ENCODE results near the gene FAR2. TPM values are rescaled to one million over a fixed set of nuclear protein-coding genes. Genes with fewer than 3 reads are reported as not detected.

FAR2 gene
- polyA plus RNA-seq, 1 donor (not counting 4 experiments of a cell fraction or from before 2014, with no cell fraction given) = 9.2 TPM

- no peak for TF ChIP-seq EZH2 (IDR thresholded peaks at IDR 0.05; ENCODE audit: low read length)
- TF ChIP-seq CTCF (optimal IDR thresholded peaks at IDR 0.05 in 1 of 3, IDR thresholded peaks at IDR 0.05 in 1 of 3, conservative IDR thresholded peaks at IDR 0.05 in 1 of 3; ENCODE audit: extremely low read depth in 1 of 3, insufficient read depth in 2 of 3, low read length in 3 of 3) = no peak
- DNase-seq (ENCODE audit: low read depth, low spot score) (no peak), FAIRE-seq (no peak)
- peaks cover 2% of the 10 kb centered on the region for H3K4me1 ChIP-seq (ENCODE audit: control insufficient read depth, extremely low read depth, insufficient read depth, low read length)
- no peaks in the 10 kb centered on the region for H3K9me1 ChIP-seq (ENCODE audit: control insufficient read depth, extremely low read depth, insufficient read depth, low read length)
- H3K9me3 ChIP-seq (ENCODE audit: control insufficient read depth, low read depth, low read length) = no peaks in the 10 kb centered on the region
- no peaks in the 10 kb centered on the region for H3K79me2 ChIP-seq (ENCODE audit: control insufficient read depth, insufficient read depth, low read length)
- dilution Hi-C loops (cut with MboI; ENCODE audit: extremely low pct_ligation_motif_present, low sequenced_read_pairs) = no loop called here
- H3K9ac ChIP-seq (ENCODE audit: control insufficient read depth, extremely low read depth, insufficient read depth, low read length) = no peak overlapping the region
- H3K27me3 ChIP-seq (ENCODE audit: control insufficient read depth, extremely low read depth, insufficient read depth, low read length) = no peaks in the 10 kb centered on the region
- H3K27ac ChIP-seq (ENCODE audit: control insufficient read depth, insufficient read depth, low read length) = no peak overlapping the region
- no peak overlapping the region for H2AFZ ChIP-seq (ENCODE audit: control insufficient read depth, low read length)
- H3K4me3 ChIP-seq (ENCODE audit: control insufficient read depth in 2 of 3, extremely low read depth in 1 of 3, insufficient read depth in 2 of 3, low read depth in 1 of 3, low read length in 3 of 3) = no peak overlapping the region
- no peaks in the 10 kb centered on the region for H3K36me3 ChIP-seq (ENCODE audit: control insufficient read depth in 2 of 2, extremely low read depth in 1 of 2, insufficient read depth in 2 of 2, low read length in 2 of 2)
- H4K20me1 ChIP-seq (ENCODE audit: control insufficient read depth, extremely low read depth, insufficient read depth, low read length) = no peaks in the 10 kb centered on the region
- no peak overlapping the region for H3K4me2 ChIP-seq (ENCODE audit: control insufficient read depth, extremely low read depth, insufficient read depth, low read depth, low read length)
Observed at GRCh38 chr12:29229937-29230336, 80.9 kb downstream of the FAR2 start.

- dilution Hi-C loops (cut with MboI; ENCODE audit: extremely low pct_ligation_motif_present, low sequenced_read_pairs) = no loop called here
- no peak overlapping the region for H2AFZ ChIP-seq (ENCODE audit: control insufficient read depth, low read length)
- H3K27me3 ChIP-seq (ENCODE audit: control insufficient read depth, extremely low read depth, insufficient read depth, low read length) = no peaks in the 10 kb centered on the region
- no peak overlapping the region for H3K4me3 ChIP-seq (ENCODE audit: control insufficient read depth in 2 of 3, extremely low read depth in 1 of 3, insufficient read depth in 2 of 3, low read depth in 1 of 3, low read length in 3 of 3)
- no peak for FAIRE-seq
- H3K36me3 ChIP-seq (ENCODE audit: control insufficient read depth in 2 of 2, extremely low read depth in 1 of 2, insufficient read depth in 2 of 2, low read length in 2 of 2) = no peaks in the 10 kb centered on the region
- no peak for TF ChIP-seq CTCF (optimal IDR thresholded peaks at IDR 0.05 in 1 of 3, IDR thresholded peaks at IDR 0.05 in 1 of 3, conservative IDR thresholded peaks at IDR 0.05 in 1 of 3; ENCODE audit: extremely low read depth in 1 of 3, insufficient read depth in 2 of 3, low read length in 3 of 3)
- no peak for TF ChIP-seq EZH2 (IDR thresholded peaks at IDR 0.05; ENCODE audit: low read length)
- no peaks in the 10 kb centered on the region for H3K9me1 ChIP-seq (ENCODE audit: control insufficient read depth, extremely low read depth, insufficient read depth, low read length)
- H3K27ac ChIP-seq (ENCODE audit: control insufficient read depth, insufficient read depth, low read length) = no peak overlapping the region
- no peak for DNase-seq (ENCODE audit: low read depth, low spot score)
- no peaks in the 10 kb centered on the region for H3K9me3 ChIP-seq (ENCODE audit: control insufficient read depth, low read depth, low read length)
- H3K9ac ChIP-seq (ENCODE audit: control insufficient read depth, extremely low read depth, insufficient read depth, low read length) = no peak overlapping the region
- H3K4me2 ChIP-seq (ENCODE audit: control insufficient read depth, extremely low read depth, insufficient read depth, low read depth, low read length) = no peak overlapping the region
- no peaks in the 10 kb centered on the region for H4K20me1 ChIP-seq (ENCODE audit: control insufficient read depth, extremely low read depth, insufficient read depth, low read length)
- no peaks in the 10 kb centered on the region for H3K79me2 ChIP-seq (ENCODE audit: control insufficient read depth, insufficient read depth, low read length)
- H3K4me1 ChIP-seq (ENCODE audit: control insufficient read depth, extremely low read depth, insufficient read depth, low read length) = peaks cover 3% of the 10 kb centered on the region
Observed at GRCh38 chr12:29230800-29231560, 81.9 kb downstream of the FAR2 start.

Data from keratinocyte (primary cell).